Measurements from ENCODE around the gene SLC12A2.

SLC12A2 gene

GRCh38 chr5:128097781-128098180 is 14.2 kb downstream of the SLC12A2 start:
- no peak for DNase-seq

- no peak for DNase-seq
These were observed 16.4 kb downstream of the SLC12A2 start for GRCh38 chr5:128099944-128100343.

GRCh38 chr5:128100860-128101557 is 17.4 kb downstream of the SLC12A2 start:
- no peak for DNase-seq

- DNase-seq, result no peak
These were observed 18.1 kb downstream of the SLC12A2 start for GRCh38 chr5:128101676-128102075.

- DNase-seq, result no peak
These were observed 21.6 kb downstream of the SLC12A2 start for GRCh38 chr5:128105203-128105602.

- no peak for DNase-seq
These were observed 25.6 kb downstream of the SLC12A2 start for GRCh38 chr5:128109138-128109537.

- no peak for DNase-seq
These were observed 26.2 kb downstream of the SLC12A2 start for GRCh38 chr5:128109766-128110165.

- no peak for DNase-seq
These were observed 28.4 kb downstream of the SLC12A2 start for GRCh38 chr5:128111818-128112448.

- no peak for DNase-seq
These were observed 32.9 kb downstream of the SLC12A2 start for GRCh38 chr5:128116445-128116844.

GRCh38 chr5:128118214-128118613 is 34.6 kb downstream of the SLC12A2 start:
- no peak for DNase-seq

GRCh38 chr5:128121651-128122050 is 38.1 kb downstream of the SLC12A2 start:
- no peak for DNase-seq

- DNase-seq, result no peak
These were observed 40.4 kb downstream of the SLC12A2 start for GRCh38 chr5:128123936-128124335.

GRCh38 chr5:128126241-128126640 is 42.7 kb downstream of the SLC12A2 start:
- DNase-seq, result no peak

- DNase-seq, result no peak
These were observed 48.9 kb downstream of the SLC12A2 start for GRCh38 chr5:128132499-128132898.

- DNase-seq, result no peak
These were observed 51.7 kb downstream of the SLC12A2 start for GRCh38 chr5:128135286-128135685.

GRCh38 chr5:128143911-128144310 is 60.3 kb downstream of the SLC12A2 start:
- no peak for DNase-seq

GRCh38 chr5:128144491-128144890 is 60.9 kb downstream of the SLC12A2 start:
- DNase-seq, result no peak

- no peak for DNase-seq
These were observed 63.1 kb downstream of the SLC12A2 start for GRCh38 chr5:128146671-128147070.

- DNase-seq, result no peak
These were observed 71.4 kb downstream of the SLC12A2 start for GRCh38 chr5:128154943-128155342.

GRCh38 chr5:128155776-128156175 is 72.2 kb downstream of the SLC12A2 start:
- DNase-seq, result no peak

GRCh38 chr5:128156521-128156920 is 73.0 kb downstream of the SLC12A2 start:
- no peak for DNase-seq

- DNase-seq, result no peak
These were observed 74.8 kb downstream of the SLC12A2 start for GRCh38 chr5:128158342-128158741.

- DNase-seq, result no peak
These were observed 80.4 kb downstream of the SLC12A2 start for GRCh38 chr5:128163991-128164390.

GRCh38 chr5:128169401-128170017 is 85.9 kb downstream of the SLC12A2 start:
- DNase-seq, result no peak
